ENCODE data around the gene TMTC1. TPM values are rescaled to one million over a fixed set of nuclear protein-coding genes. Genes with fewer than 3 reads are reported as not detected.
"Not testable (repeated sequence)": the region's sequence is repeated elsewhere in the genome, so short reads cannot be mapped to it uniquely, and the experiment has no call there.

The TMTC1 gene
- 1 to 10 TPM; 1.0 to 3.9 (median 1.7) TPM for polyA plus RNA-seq (ENCODE audit: insufficient read depth in 1 of 5, insufficient read length in 5 of 5, low replicate concordance in 1 of 5)
- long read RNA-seq, donor 1, full-length matches to known transcripts = 1 of 1 reads
- long read RNA-seq, donor 1, partial matches to known transcripts = 0 of 1 reads
- long read RNA-seq, donor 1, other reads (novel, unspliced or antisense) = 0 of 1 reads
- long read RNA-seq, donor 2, partial matches to known transcripts = 0 of 1 reads
- long read RNA-seq, donor 2, other reads (novel, unspliced or antisense) = 0 of 1 reads
- long read RNA-seq, donor 3 = 0 reads
- long read RNA-seq, donor 4 = 0 reads
- long read RNA-seq, donor 5, full-length matches to known transcripts = 1 of 1 reads
- long read RNA-seq, donor 5, partial matches to known transcripts = 0 of 1 reads
- long read RNA-seq, donor 5, other reads (novel, unspliced or antisense) = 0 of 1 reads
- long read RNA-seq, donor 6 = 0 reads
- long read RNA-seq, donor 7 = 0 reads
- long read RNA-seq, donor 8 = 0 reads

GRCh38 chr12:29783773-29784666 lies at the start of gene TMTC1:
TMTC1 (minus strand) TSS chr12:29783942; CDS start chr12:29783751, 191 bp downstream.
- DNase-seq = peak in 1 of 2 donors; percentile 52

GRCh38 chr12:29831173-29831572 lies 47.4 kb upstream of the TMTC1 start:
- DNase-seq = no peak

GRCh38 chr12:29830391-29830790 lies 46.6 kb upstream of the TMTC1 start:
- no peak for DNase-seq

- DNase-seq = no peak
These were observed 35.3 kb upstream of the TMTC1 start for GRCh38 chr12:29818916-29819623.

GRCh38 chr12:29816874-29817725 lies 33.4 kb upstream of the TMTC1 start:
- DNase-seq = no peak

GRCh38 chr12:29809616-29810361 lies 26.0 kb upstream of the TMTC1 start:
- DNase-seq = not testable (repeated sequence)

GRCh38 chr12:29807129-29807528 lies 23.4 kb upstream of the TMTC1 start:
- no peak for DNase-seq

GRCh38 chr12:29804019-29804418 lies 20.3 kb upstream of the TMTC1 start:
- DNase-seq = no peak

- no peak for DNase-seq
These were observed 15.8 kb upstream of the TMTC1 start for GRCh38 chr12:29799591-29799990.

- no peak for DNase-seq
These were observed 14.0 kb upstream of the TMTC1 start for GRCh38 chr12:29797565-29798355.

- DNase-seq = peak; percentile 75
These were observed 13.1 kb upstream of the TMTC1 start for GRCh38 chr12:29796823-29797263.

GRCh38 chr12:29795715-29796114 lies 12.0 kb upstream of the TMTC1 start:
- no peak for DNase-seq

GRCh38 chr12:29794862-29795261 lies 11.1 kb upstream of the TMTC1 start:
- no peak for DNase-seq

- no peak for DNase-seq
These were observed 9.1 kb upstream of the TMTC1 start for GRCh38 chr12:29792853-29793252.

GRCh38 chr12:29792132-29792531 lies 8.4 kb upstream of the TMTC1 start:
- no peak for DNase-seq

GRCh38 chr12:29782871-29783772 lies 620 bp downstream of the TMTC1 start:
- no peak for DNase-seq

GRCh38 chr12:29782285-29782870 lies 1.4 kb downstream of the TMTC1 start:
- no peak for DNase-seq
